Raji (cell line): ENCODE data around the gene ZNF658.
A peak's percentile ranks its signal among the peaks of the same experiment; 100 is the strongest.

Experiments used
- POLR2A ChIP-seq: IDR thresholded peaks from 2 replicates; pipeline ENCODE4 v1.6.1; 2011; ENCODE audit warnings: low read depth, low read length, control low read depth; ENCODE audit not compliant: insufficient read depth

The ZNF658 gene

DNA sequence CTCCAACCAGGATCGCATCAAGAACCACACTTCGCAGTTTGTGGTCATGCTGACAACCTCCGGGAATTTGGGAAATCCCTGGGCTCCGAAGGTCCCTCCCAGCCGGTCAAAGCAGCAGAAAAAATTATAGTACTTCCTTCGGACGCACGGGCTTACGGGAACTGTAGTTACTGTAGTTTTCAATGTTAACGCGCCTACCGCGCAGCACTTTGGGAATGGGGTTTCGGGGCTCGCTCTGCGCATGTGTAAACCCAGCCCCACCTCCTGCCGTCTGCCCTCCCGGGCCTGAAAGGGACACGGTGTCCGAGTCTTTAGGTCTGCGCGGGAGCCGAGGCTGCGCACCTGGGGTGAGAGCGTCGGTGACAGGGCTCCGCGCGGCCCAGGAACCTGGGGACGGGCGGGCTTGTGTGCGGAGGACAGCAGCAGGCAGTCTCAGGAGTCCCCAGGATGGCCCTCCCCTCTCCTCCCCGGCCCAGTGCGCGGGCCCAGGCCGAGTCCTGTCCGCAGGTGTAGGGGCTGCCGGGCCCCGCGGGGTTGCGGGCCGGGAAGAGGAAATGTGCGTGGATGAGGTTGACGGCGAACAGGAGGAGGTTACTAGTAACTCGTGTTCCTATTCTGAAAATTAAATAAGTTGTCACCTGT lies at the start of gene ZNF658:
Gene ZNF658, plus strand, starts transcription at position 236 of the 642 bp plus-strand sequence. CDS start 2,837 bp downstream, outside the sequence.
- TF ChIP-seq POLR2A, result peak; percentile 45
